IMR-90 (cell line): ENCODE measurements around the gene ECT2. TPM values are rescaled to one million over a fixed set of nuclear protein-coding genes. Genes with fewer than 3 reads are reported as not detected.
A peak's percentile ranks its signal among the peaks of the same experiment; 100 is the strongest.

ENCODE experiments used
- ATAC-seq: fragments of 200-7000 bp; cut with Tn5 transposase; 2 replicates; pipeline ENCODE4 v1.9.1; 2020; ENCODE audit warnings: low read depth, mild to moderate bottlenecking, moderate library complexity
- BruUV-seq: library from RNA; stranded (reverse); fragments of 400-500 nt; replicated peaks from 2 replicates; lab custom pipeline; 2021; lab: Mats Ljungman, UMichigan
- CTCF ChIA-PET: fragments of 300-600 bp; formaldehyde crosslinking; extraction: SDS; loops from one replicate; lab custom pipeline; 2021; ENCODE audit warnings: antibody characterized with exemption; lab: Yijun Ruan, JAX
- POLR2A ChIA-PET: fragments of 300-600 bp; sonication (Branson Sonifier 250); formaldehyde crosslinking; loops from one replicate; lab custom pipeline; 2022; ENCODE audit warnings: antibody characterized with exemption; ENCODE audit not compliant: unreplicated experiment; lab: Charles Lee
- DNase-seq: peaks from one replicate; pipeline ENCODE4 v3.0.0; 2013
- H2AFZ ChIP-seq: replicated peaks from 2 replicates; pipeline ENCODE3; 2013; ENCODE audit warnings: low read length, mild to moderate bottlenecking; ENCODE audit not compliant: poor library complexity
- H2AK5ac ChIP-seq: 2 replicates; pipeline ENCODE4 v1.6.1; 2013; ENCODE audit warnings: low read depth, low read length, inconsistent platforms
- H2AK9ac ChIP-seq: replicated peaks from 2 replicates; pipeline ENCODE3; 2013; ENCODE audit warnings: mild to moderate bottlenecking, low read depth, low read length, moderate library complexity; ENCODE audit not compliant: poor library complexity
- H2BK120ac ChIP-seq: 2 replicates; pipeline ENCODE4 v1.6.1; 2013; ENCODE audit warnings: low read depth, low read length, inconsistent platforms
- H2BK15ac ChIP-seq: 3 replicates; pipeline ENCODE4 v1.6.1; 2013; ENCODE audit warnings: low read depth, low read length, inconsistent platforms
- H2BK20ac ChIP-seq: 2 replicates; pipeline ENCODE4 v1.6.1; 2013; ENCODE audit warnings: low read depth, mild to moderate bottlenecking, inconsistent platforms, low read length, moderate library complexity
- H2BK5ac ChIP-seq: 2 replicates; pipeline ENCODE4 v1.6.1; 2013; ENCODE audit warnings: mild to moderate bottlenecking, low read depth, low read length, inconsistent platforms; ENCODE audit not compliant: poor library complexity, severe bottlenecking
- H3K14ac ChIP-seq: replicated peaks from 2 replicates; pipeline ENCODE4 v1.6.1; 2013; ENCODE audit warnings: low read depth, low read length, inconsistent platforms
- H3K18ac ChIP-seq: 2 replicates; pipeline ENCODE4 v1.6.1; 2013; ENCODE audit warnings: low read depth, low read length, control low read depth
- H3K23ac ChIP-seq: 2 replicates; pipeline ENCODE4 v1.6.1; 2013; ENCODE audit warnings: low read depth, low read length, inconsistent platforms
- H3K27ac ChIP-seq: 2 replicates; pipeline ENCODE4 v1.5.1; 2013; ENCODE audit warnings: mild to moderate bottlenecking, control low read depth, low read length; ENCODE audit not compliant: insufficient read depth
- H3K27me3 ChIP-seq: 2 replicates; pipeline ENCODE4 v1.6.1; 2013; ENCODE audit warnings: low read length; ENCODE audit not compliant: control insufficient read depth, insufficient read depth
- H3K36me3 ChIP-seq: 2 replicates; pipeline ENCODE4 v1.6.1; 2013; ENCODE audit warnings: low read length, mixed read lengths; ENCODE audit not compliant: control insufficient read depth, insufficient read depth
- H3K4ac ChIP-seq: 2 replicates; pipeline ENCODE4 v1.6.1; 2013; ENCODE audit warnings: low read depth, low read length, inconsistent platforms
- H3K4me1 ChIP-seq: 2 replicates; pipeline ENCODE4 v1.6.1; 2013; ENCODE audit warnings: low read length, mixed read lengths; ENCODE audit not compliant: control insufficient read depth, insufficient read depth
- H3K4me2 ChIP-seq: 2 replicates; pipeline ENCODE4 v1.6.1; 2013; ENCODE audit warnings: low read depth, mild to moderate bottlenecking, control low read depth, low read length, moderate library complexity
- H3K4me3 ChIP-seq: 2 replicates; pipeline ENCODE4 v1.5.1; 2013; ENCODE audit warnings: low read depth, mild to moderate bottlenecking, control low read depth, low read length, moderate library complexity; ENCODE audit not compliant: insufficient read depth
- H3K56ac ChIP-seq: 2 replicates; pipeline ENCODE4 v1.6.1; 2013; ENCODE audit warnings: low read length, inconsistent platforms; ENCODE audit not compliant: insufficient read depth; ENCODE audit errors: extremely low read depth
- H3K79me1 ChIP-seq, 2 experiments: 2 replicates each; pipeline ENCODE4 v1.6.1; 2013; ENCODE audit warnings: low read length in 2 of 2, inconsistent platforms in 1 of 2, low read depth in 1 of 2
- H3K9ac ChIP-seq: 2 replicates; pipeline ENCODE4 v1.6.1; 2013; ENCODE audit warnings: low read depth, low read length, control low read depth
- H3K9me1 ChIP-seq: 2 replicates; pipeline ENCODE4 v1.6.1; 2013; ENCODE audit warnings: low read length, inconsistent platforms; ENCODE audit not compliant: insufficient read depth
- H3K9me3 ChIP-seq: 2 replicates; pipeline ENCODE4 v1.6.1; 2013; ENCODE audit warnings: low read length; ENCODE audit not compliant: control insufficient read depth, insufficient read depth
- H4K20me1 ChIP-seq: 2 replicates; pipeline ENCODE4 v1.6.1; 2013; ENCODE audit warnings: low read length, inconsistent platforms; ENCODE audit not compliant: insufficient read depth
- H4K5ac ChIP-seq: 2 replicates; pipeline ENCODE4 v1.6.1; 2013; ENCODE audit warnings: mild to moderate bottlenecking, low read depth, low read length, control low read depth
- H4K8ac ChIP-seq, 2 experiments: 2 replicates each; pipeline ENCODE4 v1.6.1; 2013; ENCODE audit warnings: low read depth in 2 of 2, low read length in 2 of 2, control low read depth in 1 of 2, inconsistent platforms in 1 of 2
- H4K91ac ChIP-seq: 2 replicates; pipeline ENCODE4 v1.6.1; 2013; ENCODE audit warnings: low read depth, low read length, inconsistent platforms; ENCODE audit not compliant: insufficient read depth
- BHLHE40 ChIP-seq: fragments of 150-350 bp; IDR thresholded peaks from 2 replicates; pipeline ENCODE4 v1.6.1; 2016; ENCODE audit warnings: mild to moderate bottlenecking, low read depth, low read length
- FOS ChIP-seq: fragments of 150-350 bp; IDR thresholded peaks from 2 replicates; pipeline ENCODE4 v1.6.1; 2016; ENCODE audit warnings: low read depth, low read length
- MAFK ChIP-seq: IDR thresholded peaks from 2 replicates; pipeline ENCODE4 v1.6.1; 2012; ENCODE audit warnings: low read depth, low read length, improper control_type of control experiment
- NFE2L2 ChIP-seq: fragments of 150-350 bp; IDR thresholded peaks from 2 replicates; pipeline ENCODE4 v1.6.1; 2016; ENCODE audit warnings: low read depth, mild to moderate bottlenecking, low read length
- POLR2A ChIP-seq: IDR thresholded peaks from 2 replicates; pipeline ENCODE4 v1.6.1; 2012; ENCODE audit warnings: mild to moderate bottlenecking, low read depth, low read length
- RAD21 ChIP-seq: IDR thresholded peaks from 2 replicates; pipeline ENCODE4 v1.6.1; 2012; ENCODE audit warnings: low read length, improper control_type of control experiment
- RCOR1 ChIP-seq: IDR thresholded peaks from 2 replicates; pipeline ENCODE4 v1.6.1; 2012; ENCODE audit warnings: mild to moderate bottlenecking, low read length, improper control_type of control experiment; ENCODE audit not compliant: insufficient replicate concordance
- RFX5 ChIP-seq: IDR thresholded peaks from 2 replicates; pipeline ENCODE4 v1.8.0; 2012; ENCODE audit warnings: low read depth, mild to moderate bottlenecking, low read length, moderate library complexity
- SMC3 ChIP-seq: fragments of 150-350 bp; IDR thresholded peaks from 2 replicates; pipeline ENCODE4 v1.6.1; 2016; ENCODE audit warnings: low read depth, mild to moderate bottlenecking, antibody characterized with exemption, low read length, moderate library complexity
- WGBS, 2 experiments: methylation state at CpG; one replicate each; pipeline versions ENCODE4 v1.1.5 to v1.1.7; 2013; ENCODE audit warnings: missing lambda C conversion rate in 2 of 2; ENCODE audit not compliant: insufficient read length in 1 of 2; ENCODE audit errors: extremely low coverage in 2 of 2; 5-methylcytosine and 5-hydroxymethylcytosine counted together
- dilution Hi-C: fragments of 300-500 bp; cut with HindIII; formaldehyde crosslinking; loops from one replicate; pipeline ENCODE4 v1.14.3; 2018; ENCODE audit warnings: low sequenced_read_pairs; ENCODE audit not compliant: unreplicated experiment
- in situ Hi-C: fragments of 300-500 bp; cut with MboI; formaldehyde crosslinking; loops from 3 replicates; pipeline ENCODE4 v1.14.3; 2019; ENCODE audit warnings: low sequenced_read_pairs, inconsistent platforms, mixed read lengths
- intact Hi-C: fragments of 100-400 bp; cut with micrococcal nuclease; formaldehyde crosslinking; loops from 2 replicates; pipeline ENCODE4 v1.10.0; 2022
- polyA plus RNA-seq, 3 experiments: library from polyadenylated mRNA; depleted of rRNA; stranded (reverse); fragments of >200 nt; gene quantifications; 2 replicates each; pipeline ENCODE4 v1.2.3, GENCODE V29; 2012; ENCODE audit warnings: low replicate concordance in 1 of 3
- total RNA-seq: library from RNA; depleted of rRNA; stranded (reverse); fragments of >200 nt; gene quantifications from 2 replicates; pipeline ENCODE4 v1.2.3, GENCODE V29; 2012
- TF ChIP-seq, protein P1 (sequence below): conservative IDR thresholded peaks from 2 replicates; pipeline ENCODE4 v1.5.1; 2012; ENCODE audit warnings: mild to moderate bottlenecking, low read depth, low read length, improper control_type of control experiment
- TF ChIP-seq, protein P2 (sequence below): fragments of 150-350 bp; IDR thresholded peaks from 2 replicates; pipeline ENCODE4 v1.6.1; 2016; ENCODE audit warnings: low read depth, mild to moderate bottlenecking, low read length, moderate library complexity, borderline replicate concordance
- TF ChIP-seq, protein P3 (sequence below): fragments of 150-350 bp; IDR thresholded peaks from 2 replicates; pipeline ENCODE4 v1.6.1; 2017; ENCODE audit warnings: mild to moderate bottlenecking, antibody characterized with exemption, low read length, low read depth

The ECT2 gene
- total and polyA plus RNA-seq, 2 of the 4 experiments (the other 2 are of a cell fraction): 18.1 to 37.8 TPM

DNA sequence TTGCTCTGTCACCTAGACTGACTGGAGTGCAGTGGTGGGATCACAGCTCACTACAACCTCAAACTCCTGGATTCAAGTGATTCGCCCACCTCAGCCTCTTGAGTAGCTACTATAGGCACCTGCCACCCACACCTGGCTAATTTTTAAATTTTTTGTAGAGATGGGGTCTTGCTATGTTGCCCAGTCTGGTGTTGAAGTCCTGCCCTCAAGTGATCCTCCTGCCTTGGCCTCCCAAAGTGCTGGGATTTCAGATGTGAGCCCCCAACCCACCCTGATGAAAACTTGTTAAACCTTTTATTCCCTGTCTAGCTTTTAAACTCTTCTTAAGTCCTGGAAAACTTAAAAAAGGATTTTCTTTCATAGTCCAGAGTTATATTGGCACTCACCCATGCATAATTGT lies 2.6 kb downstream of the ECT2 start:
- Histone ChIP-seq H4K20me1 (no peaks in the 10 kb centered on the region), H3K9me1 (no peaks in the 10 kb centered on the region), H3K9me3 (no peaks in the 10 kb centered on the region), H2BK20ac (no peak overlapping the region), H3K4me1 (0 out of 2 replicates have a peak, but pooled peaks cover 3% of the 10 kb centered on the region), H3K36me3 (peaks cover 4% of the 10 kb centered on the region; the same call in 1 of the 2 replicates), H3K27me3 (no peaks in the 10 kb centered on the region), H3K27ac (no peak overlapping the region), H2BK5ac (peak overlapping the region; percentile 3), H2AK9ac (no peak overlapping the region), H4K5ac (no peak overlapping the region), H3K4ac (no peak overlapping the region), H3K23ac (no peak overlapping the region), H4K91ac (no peak overlapping the region), H3K14ac (no peak overlapping the region), H4K8ac (no peak overlapping the region; a peak in 2 of 4 replicates), H3K79me1 (peaks cover 18 to 22% of the 10 kb centered on the region in 2 experiments), H2BK15ac (no peak overlapping the region), H2BK120ac (no peak overlapping the region), H2AFZ (no peak overlapping the region), H2AK5ac (no peak overlapping the region), H3K56ac (no peak overlapping the region), H3K4me2 (no peak overlapping the region), H3K4me3 (no peak overlapping the region), H3K9ac (no peak overlapping the region), H3K18ac (no peak overlapping the region)
- in situ Hi-C loops (no loop called here), dilution Hi-C loops (no loop called here), intact Hi-C loops (no loop called here)
- POLR2A ChIA-PET: no interaction called here
- WGBS, 2 experiments: no CpG with 5 or more reads among the region's 1 CpG
- TF ChIP-seq, protein P1, sequence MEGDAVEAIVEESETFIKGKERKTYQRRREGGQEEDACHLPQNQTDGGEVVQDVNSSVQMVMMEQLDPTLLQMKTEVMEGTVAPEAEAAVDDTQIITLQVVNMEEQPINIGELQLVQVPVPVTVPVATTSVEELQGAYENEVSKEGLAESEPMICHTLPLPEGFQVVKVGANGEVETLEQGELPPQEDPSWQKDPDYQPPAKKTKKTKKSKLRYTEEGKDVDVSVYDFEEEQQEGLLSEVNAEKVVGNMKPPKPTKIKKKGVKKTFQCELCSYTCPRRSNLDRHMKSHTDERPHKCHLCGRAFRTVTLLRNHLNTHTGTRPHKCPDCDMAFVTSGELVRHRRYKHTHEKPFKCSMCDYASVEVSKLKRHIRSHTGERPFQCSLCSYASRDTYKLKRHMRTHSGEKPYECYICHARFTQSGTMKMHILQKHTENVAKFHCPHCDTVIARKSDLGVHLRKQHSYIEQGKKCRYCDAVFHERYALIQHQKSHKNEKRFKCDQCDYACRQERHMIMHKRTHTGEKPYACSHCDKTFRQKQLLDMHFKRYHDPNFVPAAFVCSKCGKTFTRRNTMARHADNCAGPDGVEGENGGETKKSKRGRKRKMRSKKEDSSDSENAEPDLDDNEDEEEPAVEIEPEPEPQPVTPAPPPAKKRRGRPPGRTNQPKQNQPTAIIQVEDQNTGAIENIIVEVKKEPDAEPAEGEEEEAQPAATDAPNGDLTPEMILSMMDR: no peak
- TF ChIP-seq, protein P2, sequence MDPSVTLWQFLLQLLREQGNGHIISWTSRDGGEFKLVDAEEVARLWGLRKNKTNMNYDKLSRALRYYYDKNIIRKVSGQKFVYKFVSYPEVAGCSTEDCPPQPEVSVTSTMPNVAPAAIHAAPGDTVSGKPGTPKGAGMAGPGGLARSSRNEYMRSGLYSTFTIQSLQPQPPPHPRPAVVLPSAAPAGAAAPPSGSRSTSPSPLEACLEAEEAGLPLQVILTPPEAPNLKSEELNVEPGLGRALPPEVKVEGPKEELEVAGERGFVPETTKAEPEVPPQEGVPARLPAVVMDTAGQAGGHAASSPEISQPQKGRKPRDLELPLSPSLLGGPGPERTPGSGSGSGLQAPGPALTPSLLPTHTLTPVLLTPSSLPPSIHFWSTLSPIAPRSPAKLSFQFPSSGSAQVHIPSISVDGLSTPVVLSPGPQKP: no peak
- no peak for TF ChIP-seq FOS
- TF ChIP-seq RFX5: no peak
- no peak for TF ChIP-seq BHLHE40
- no peak for TF ChIP-seq SMC3
- TF ChIP-seq, protein P3, sequence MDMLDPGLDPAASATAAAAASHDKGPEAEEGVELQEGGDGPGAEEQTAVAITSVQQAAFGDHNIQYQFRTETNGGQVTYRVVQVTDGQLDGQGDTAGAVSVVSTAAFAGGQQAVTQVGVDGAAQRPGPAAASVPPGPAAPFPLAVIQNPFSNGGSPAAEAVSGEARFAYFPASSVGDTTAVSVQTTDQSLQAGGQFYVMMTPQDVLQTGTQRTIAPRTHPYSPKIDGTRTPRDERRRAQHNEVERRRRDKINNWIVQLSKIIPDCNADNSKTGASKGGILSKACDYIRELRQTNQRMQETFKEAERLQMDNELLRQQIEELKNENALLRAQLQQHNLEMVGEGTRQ: no peak
- TF ChIP-seq NFE2L2: no peak
- no peak for TF ChIP-seq MAFK
- no peak for TF ChIP-seq RAD21
- TF ChIP-seq RCOR1: no peak
- no peak for TF ChIP-seq POLR2A
- BruUV-seq: no TSS peak
- CTCF ChIA-PET: interaction anchor here (0.8 kb wide), 1 partner anchor 43 kb away, joined by 3 read pairs; the partner anchor contains the start of gene NCEH1
- DNase-seq: no peak
- no peak for ATAC-seq
